Prostate gland (tissue), 2 donors: Measurements from ENCODE around the gene AKTIP. TPM values are rescaled to one million over a fixed set of nuclear protein-coding genes. Genes with fewer than 3 reads are reported as not detected.

Experiments
- DNase-seq: peaks from one replicate; pipeline ENCODE4 v3.0.0-alpha.2; 2019; ENCODE audit warnings: low spot score
- H3K27ac ChIP-seq, 2 donors: fragments of 200-600 bp; sonication (generic); 2 replicates each; pipeline ENCODE4 v1.5.1; 2017 to 2019
- H3K27me3 ChIP-seq: fragments of 200-600 bp; sonication (generic); replicated peaks from 2 replicates; pipeline ENCODE4 v1.5.1; 2019; ENCODE audit not compliant: insufficient read depth
- H3K36me3 ChIP-seq, 2 donors: fragments of 200-600 bp; sonication (generic); 1 replicate in 1 of 2; 2 replicates in 1 of 2; pipeline versions ENCODE4 v1.5.1 to v1.8.1; 2017 to 2019
- H3K4me1 ChIP-seq: fragments of 200-600 bp; sonication (generic); replicated peaks from 2 replicates; pipeline ENCODE4 v1.5.1; 2019
- H3K4me3 ChIP-seq, 2 donors: fragments of 200-600 bp; sonication (generic); 2 replicates each; pipeline ENCODE4 v1.5.1; 2017 to 2019
- H3K9me3 ChIP-seq: fragments of 200-600 bp; sonication (generic); 2 replicates; pipeline ENCODE4 v1.5.1; 2017
- CTCF ChIP-seq, 4 experiments: fragments of 200-600 bp in 2 of 4; fragments of 450-650 bp in 2 of 4; sonication (generic) in 2 of 4; IDR thresholded peaks; 1 replicate in 3 of 4; 2 replicates in 1 of 4; pipeline ENCODE4 v1.5.1; 2016 to 2019; ENCODE audit warnings: antibody characterized with exemption in 4 of 4, mild to moderate bottlenecking in 2 of 4, moderate library complexity in 2 of 4
- POLR2A ChIP-seq: fragments of 450-650 bp; IDR thresholded peaks from one replicate; pipeline ENCODE4 v1.6.1; 2016; ENCODE audit warnings: antibody characterized with exemption, mild to moderate bottlenecking
- POLR2AphosphoS5 ChIP-seq: sonication (generic); formaldehyde crosslinking; IDR thresholded peaks from one replicate; pipeline ENCODE4 v1.6.1; 2017; ENCODE audit warnings: antibody characterized with exemption
- WGBS: methylation state at CpG from one replicate; pipeline ENCODE4 v1.1.5; 2018; 5-methylcytosine and 5-hydroxymethylcytosine counted together
- intact Hi-C: fragments of 100-400 bp; cut with DNase I; formaldehyde crosslinking; loops from one replicate; pipeline ENCODE4 v1.14.2; 2022
- total RNA-seq, 2 donors: library from RNA; depleted of rRNA; stranded (reverse); fragments of >200 nt; gene quantifications; one replicate each; pipeline ENCODE4 v1.1.0, GENCODE V29; 2016

AKTIP gene
- total RNA-seq, 2 donors from 2014 or later = 43.5 to 56.2 TPM

- H3K27ac ChIP-seq = no peak overlapping the region
- TF ChIP-seq POLR2A = no peak
- TF ChIP-seq CTCF (IDR thresholded peaks at IDR 0.05) = no peak
- TF ChIP-seq POLR2AphosphoS5 = no peak
- no peaks in the 10 kb centered on the region for H3K9me3 ChIP-seq
- 87% methylated on average over 2 of the region's 2 CpGs for WGBS
- no peaks in the 10 kb centered on the region for H3K27me3 ChIP-seq
- peaks cover 2 to 5% of the 10 kb centered on the region in 2 donors for H3K36me3 ChIP-seq
- intact Hi-C loops = no loop called here
- no peak for DNase-seq
- H3K4me1 ChIP-seq = no peaks in the 10 kb centered on the region
- no peak overlapping the region for H3K4me3 ChIP-seq
These were observed 18.5 kb downstream of the AKTIP start for GRCh38 chr16:53484542-53484941.

GRCh38 chr16:53482123-53482522 lies 20.9 kb downstream of the AKTIP start:
- intact Hi-C loops = no loop called here
- no peak for DNase-seq
- no peaks in the 10 kb centered on the region for H3K4me1 ChIP-seq
- WGBS = 93% methylated on average over 2 of the region's 2 CpGs
- H3K27me3 ChIP-seq = no peaks in the 10 kb centered on the region
- TF ChIP-seq POLR2AphosphoS5 (no peak), CTCF (IDR thresholded peaks at IDR 0.05) (no peak), POLR2A (no peak)
- H3K9me3 ChIP-seq = no peaks in the 10 kb centered on the region
- no peak overlapping the region for H3K4me3 ChIP-seq
- no peak overlapping the region for H3K27ac ChIP-seq
- H3K36me3 ChIP-seq = peaks cover 2 to 5% of the 10 kb centered on the region in 2 donors

DNA sequence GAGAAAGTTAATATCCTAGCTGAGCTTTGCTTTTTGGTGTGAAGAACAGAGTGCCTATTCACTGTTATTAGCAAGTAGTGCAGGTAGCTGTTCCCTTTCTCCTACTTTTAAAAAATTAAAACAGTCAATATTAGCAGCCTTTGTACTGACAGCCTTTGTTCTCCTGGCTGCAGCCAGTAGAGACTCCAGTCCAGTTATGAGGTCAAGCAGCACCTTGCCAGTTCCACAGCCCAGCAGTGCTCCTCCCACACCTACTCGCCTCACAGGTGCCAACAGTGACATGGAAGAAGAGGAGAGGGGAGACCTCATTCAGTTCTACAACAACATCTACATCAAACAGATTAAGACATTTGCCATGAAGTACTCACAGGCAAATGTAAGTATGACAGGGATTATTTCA lies 22.6 kb downstream of the AKTIP start:
- Histone ChIP-seq H3K27ac (no peak overlapping the region), H3K9me3 (no peaks in the 10 kb centered on the region), H3K27me3 (no peaks in the 10 kb centered on the region), H3K4me3 (no peak overlapping the region), H3K4me1 (no peaks in the 10 kb centered on the region), H3K36me3 (peaks cover 2 to 5% of the 10 kb centered on the region in 2 donors)
- intact Hi-C loops = no loop called here
- no peak for DNase-seq
- 100% methylated on average over 1 of the region's 1 CpG for WGBS
- TF ChIP-seq CTCF (IDR thresholded peaks at IDR 0.05) = no peak

DNA sequence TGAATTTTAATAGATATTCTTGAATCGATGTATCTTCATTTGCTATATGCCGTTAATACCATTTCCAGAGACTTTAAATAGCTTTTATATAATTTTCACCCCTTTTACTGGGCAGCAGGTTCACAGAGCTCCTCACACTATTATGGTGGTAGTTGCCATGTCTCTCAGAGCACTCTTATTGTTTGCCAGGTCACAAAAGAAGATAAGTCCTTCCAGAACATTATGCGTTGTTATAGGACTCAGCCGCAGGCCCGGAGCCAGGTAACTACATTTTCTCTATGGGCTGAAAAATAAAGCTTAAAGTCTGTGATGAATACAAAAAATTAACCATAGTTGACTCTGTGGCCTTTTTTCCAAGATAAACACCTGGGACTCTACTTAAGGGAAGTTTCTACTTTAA lies 24.0 kb downstream of the AKTIP start:
- no peak overlapping the region for H3K27ac ChIP-seq
- TF ChIP-seq POLR2AphosphoS5 = no peak
- TF ChIP-seq CTCF (IDR thresholded peaks at IDR 0.05) = no peak
- TF ChIP-seq POLR2A = no peak
- H3K4me1 ChIP-seq = no peaks in the 10 kb centered on the region
- intact Hi-C loops = no loop called here
- no peak overlapping the region for H3K4me3 ChIP-seq
- WGBS = 92% methylated on average over 5 of the region's 5 CpGs
- peaks cover 2 to 5% of the 10 kb centered on the region in 2 donors for H3K36me3 ChIP-seq
- H3K27me3 ChIP-seq = no peaks in the 10 kb centered on the region
- no peak for DNase-seq
- no peaks in the 10 kb centered on the region for H3K9me3 ChIP-seq

DNA sequence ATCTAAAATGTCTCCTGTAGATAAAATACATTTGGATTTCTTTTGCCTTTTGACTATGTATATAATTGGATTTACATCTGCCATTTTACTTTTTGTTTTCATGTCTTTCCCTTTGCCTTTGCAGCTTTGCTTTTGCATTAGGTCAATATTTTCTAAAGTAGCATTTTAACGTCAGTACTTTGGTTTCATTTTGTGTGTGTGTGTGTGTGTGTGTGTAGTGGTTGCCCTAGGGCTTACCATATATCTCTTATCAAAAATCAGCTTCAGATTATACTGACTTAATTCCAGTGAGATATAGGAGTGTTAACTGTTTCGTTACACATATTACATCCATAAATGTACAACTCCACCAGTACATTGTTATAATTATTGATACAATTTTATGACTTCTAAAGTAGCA lies 26.1 kb downstream of the AKTIP start:
- no peak for DNase-seq
- peaks cover 2 to 5% of the 10 kb centered on the region in 2 donors for H3K36me3 ChIP-seq
- H3K4me3 ChIP-seq = no peak overlapping the region
- 83% methylated on average over 2 of the region's 2 CpGs for WGBS
- no peaks in the 10 kb centered on the region for H3K9me3 ChIP-seq
- intact Hi-C loops = no loop called here
- H3K27ac ChIP-seq = no peak overlapping the region
- H3K27me3 ChIP-seq = no peaks in the 10 kb centered on the region
- no peaks in the 10 kb centered on the region for H3K4me1 ChIP-seq
- TF ChIP-seq CTCF (IDR thresholded peaks at IDR 0.05) (no peak), POLR2A (no peak), POLR2AphosphoS5 (no peak)
